ENCODE data around the gene CDH8.

DNA sequence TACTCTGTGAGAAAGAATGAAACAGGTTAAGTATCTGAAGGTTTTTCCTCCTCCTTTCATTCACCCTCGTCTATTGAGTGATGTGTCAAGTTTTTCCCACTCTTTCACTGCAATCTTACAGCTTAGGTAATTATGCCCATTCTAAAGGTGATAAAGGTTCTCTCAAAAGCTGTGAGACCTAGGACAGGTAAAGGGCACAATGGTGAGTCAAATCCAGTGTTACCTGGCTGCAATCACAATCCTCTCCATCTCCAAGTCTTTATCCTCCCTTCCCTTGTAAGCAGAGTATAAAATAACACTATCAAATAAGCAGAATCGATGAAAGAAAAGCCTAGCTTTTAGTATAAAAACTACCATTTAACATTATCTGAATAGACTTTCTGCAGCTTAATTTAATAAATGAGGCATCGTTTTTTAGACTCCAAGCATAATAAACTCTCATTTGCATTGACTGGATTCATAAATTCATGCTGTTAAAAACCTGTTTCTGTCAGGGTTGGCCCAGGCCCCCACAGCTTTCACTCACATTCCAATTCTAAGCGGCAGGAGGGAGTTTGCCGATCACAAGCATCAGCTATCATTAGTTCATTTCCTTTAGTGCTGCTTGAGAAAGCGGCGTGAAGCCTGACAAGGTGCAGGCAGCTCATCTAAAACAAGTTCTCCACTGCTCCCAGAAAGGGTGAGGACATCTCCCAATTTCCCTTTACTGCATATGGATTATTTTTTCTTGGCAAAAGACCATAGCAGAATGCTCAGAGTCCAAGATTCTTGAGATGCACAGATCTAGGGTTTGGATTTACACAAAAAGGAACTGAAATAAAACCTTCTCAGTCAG lies 67.8 kb downstream of the CDH8 start:
- TF ChIP-seq, protein P1, sequence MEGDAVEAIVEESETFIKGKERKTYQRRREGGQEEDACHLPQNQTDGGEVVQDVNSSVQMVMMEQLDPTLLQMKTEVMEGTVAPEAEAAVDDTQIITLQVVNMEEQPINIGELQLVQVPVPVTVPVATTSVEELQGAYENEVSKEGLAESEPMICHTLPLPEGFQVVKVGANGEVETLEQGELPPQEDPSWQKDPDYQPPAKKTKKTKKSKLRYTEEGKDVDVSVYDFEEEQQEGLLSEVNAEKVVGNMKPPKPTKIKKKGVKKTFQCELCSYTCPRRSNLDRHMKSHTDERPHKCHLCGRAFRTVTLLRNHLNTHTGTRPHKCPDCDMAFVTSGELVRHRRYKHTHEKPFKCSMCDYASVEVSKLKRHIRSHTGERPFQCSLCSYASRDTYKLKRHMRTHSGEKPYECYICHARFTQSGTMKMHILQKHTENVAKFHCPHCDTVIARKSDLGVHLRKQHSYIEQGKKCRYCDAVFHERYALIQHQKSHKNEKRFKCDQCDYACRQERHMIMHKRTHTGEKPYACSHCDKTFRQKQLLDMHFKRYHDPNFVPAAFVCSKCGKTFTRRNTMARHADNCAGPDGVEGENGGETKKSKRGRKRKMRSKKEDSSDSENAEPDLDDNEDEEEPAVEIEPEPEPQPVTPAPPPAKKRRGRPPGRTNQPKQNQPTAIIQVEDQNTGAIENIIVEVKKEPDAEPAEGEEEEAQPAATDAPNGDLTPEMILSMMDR (IDR thresholded peaks at IDR 0.05), result no peak
- no peak for TF ChIP-seq POLR2A (IDR thresholded peaks at IDR 0.05)

Data from thyroid gland (tissue), 4 donors.